ENCODE data around the gene SLC38A3.

DNA sequence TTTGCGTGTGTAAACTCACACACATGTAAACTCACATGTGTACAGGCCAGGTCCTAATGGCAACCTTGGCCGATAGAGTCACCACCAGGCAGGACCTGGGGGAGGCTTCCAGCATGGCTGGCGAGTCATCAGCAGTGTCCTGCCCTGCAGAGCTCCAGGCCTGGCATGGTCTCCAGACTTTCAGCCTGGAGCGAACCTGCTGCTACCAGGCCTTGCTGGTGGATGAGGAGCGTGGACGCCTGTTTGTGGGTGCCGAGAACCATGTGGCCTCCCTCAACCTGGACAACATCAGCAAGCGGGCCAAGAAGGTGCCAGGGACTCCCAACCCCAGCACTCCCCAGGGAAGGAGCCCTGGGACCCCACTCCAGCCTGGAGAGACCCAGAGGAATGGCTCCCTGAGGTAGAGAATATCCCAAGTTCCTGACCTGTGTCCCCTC lies 64.9 kb downstream of the SLC38A3 start:
- no peak for TF ChIP-seq POLR2A (IDR thresholded peaks at IDR 0.05)
- TF ChIP-seq, protein P1, sequence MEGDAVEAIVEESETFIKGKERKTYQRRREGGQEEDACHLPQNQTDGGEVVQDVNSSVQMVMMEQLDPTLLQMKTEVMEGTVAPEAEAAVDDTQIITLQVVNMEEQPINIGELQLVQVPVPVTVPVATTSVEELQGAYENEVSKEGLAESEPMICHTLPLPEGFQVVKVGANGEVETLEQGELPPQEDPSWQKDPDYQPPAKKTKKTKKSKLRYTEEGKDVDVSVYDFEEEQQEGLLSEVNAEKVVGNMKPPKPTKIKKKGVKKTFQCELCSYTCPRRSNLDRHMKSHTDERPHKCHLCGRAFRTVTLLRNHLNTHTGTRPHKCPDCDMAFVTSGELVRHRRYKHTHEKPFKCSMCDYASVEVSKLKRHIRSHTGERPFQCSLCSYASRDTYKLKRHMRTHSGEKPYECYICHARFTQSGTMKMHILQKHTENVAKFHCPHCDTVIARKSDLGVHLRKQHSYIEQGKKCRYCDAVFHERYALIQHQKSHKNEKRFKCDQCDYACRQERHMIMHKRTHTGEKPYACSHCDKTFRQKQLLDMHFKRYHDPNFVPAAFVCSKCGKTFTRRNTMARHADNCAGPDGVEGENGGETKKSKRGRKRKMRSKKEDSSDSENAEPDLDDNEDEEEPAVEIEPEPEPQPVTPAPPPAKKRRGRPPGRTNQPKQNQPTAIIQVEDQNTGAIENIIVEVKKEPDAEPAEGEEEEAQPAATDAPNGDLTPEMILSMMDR (IDR thresholded peaks at IDR 0.05), result no peak
